HCT116 (cell line): ENCODE results near the gene TTC33. TPM values are rescaled to one million over a fixed set of nuclear protein-coding genes. Genes with fewer than 3 reads are reported as not detected.
A peak's percentile ranks its signal among the peaks of the same experiment; 100 is the strongest.

Source experiments
- ATAC-seq: fragments of 200-7000 bp; cut with Tn5 transposase; 2 replicates; pipeline ENCODE4 v1.9.1; 2020; ENCODE audit warnings: mild to moderate bottlenecking, moderate library complexity
- BruUV-seq: library from RNA; stranded (reverse); fragments of 400-500 nt; replicated peaks from 2 replicates; lab custom pipeline; 2021; lab: Mats Ljungman, UMichigan
- CTCF ChIA-PET: fragments of 300-600 bp; sonication (Branson Sonifier 250); formaldehyde crosslinking; loops from one replicate; lab custom pipeline; 2021; ENCODE audit warnings: antibody characterized with exemption; lab: Charles Lee
- POLR2A ChIA-PET: fragments of 300-600, 350-600 bp; sonication (Branson Sonifier 250); formaldehyde crosslinking; loops from one replicate; lab custom pipeline; 2021; ENCODE audit warnings: antibody characterized with exemption; lab: Charles Lee
- RAD21 ChIA-PET, 2 experiments: fragments of 300-600 bp; sonication (Branson Sonifier 250); formaldehyde crosslinking; loops; one replicate each; lab custom pipeline; 2023; ENCODE audit warnings: low total read pairs in 2 of 2; ENCODE audit not compliant: uncharacterized antibody in 2 of 2, unreplicated experiment in 2 of 2, low non-redundant PET in 1 of 2; lab: Charles Lee
- DNase-seq: peaks from one replicate; pipeline ENCODE4 v3.0.0-alpha.2; 2010; ENCODE audit warnings: low read depth, low spot score
- H2AFZ ChIP-seq: fragments of 200-600 bp; shearing (Covaris generic), sonication (generic); 2 replicates; pipeline ENCODE4 v1.6.1; 2017; ENCODE audit warnings: low read depth, mixed run types, mixed read lengths, antibody characterized with exemption, low read length; ENCODE audit not compliant: poor library complexity, severe bottlenecking
- H3K27ac ChIP-seq: 2 replicates; pipeline ENCODE4 v1.5.1; 2012; ENCODE audit warnings: low read depth, low read length
- H3K27me3 ChIP-seq: fragments of 200-600 bp; sonication (generic); 2 replicates; pipeline ENCODE4 v1.6.1; 2016; ENCODE audit warnings: mixed run types, low read length, mixed read lengths; ENCODE audit not compliant: insufficient read depth
- H3K36me3 ChIP-seq, 2 experiments: fragments of 200-500 bp in 1 of 2; fragments of 200-600 bp in 1 of 2; sonication (Bioruptor generic) in 1 of 2; sonication (generic) in 1 of 2; 2 replicates each; pipeline versions ENCODE4 v1.5.1 to v1.6.1; 2014 to 2016; ENCODE audit warnings: low read length in 2 of 2, inconsistent platforms in 1 of 2, mixed read lengths in 1 of 2, mixed run types in 1 of 2; ENCODE audit not compliant: insufficient read depth in 2 of 2, control insufficient read depth in 1 of 2
- H3K4me1 ChIP-seq, 2 experiments: fragments of 200-600 bp in 1 of 2; sonication (generic) in 1 of 2; 2 replicates each; pipeline versions ENCODE4 v1.5.1 to v1.6.1; 2012 to 2017; ENCODE audit warnings: low read length in 2 of 2, inconsistent platforms in 1 of 2, mild to moderate bottlenecking in 1 of 2, mixed read lengths in 1 of 2, mixed run types in 1 of 2, moderate library complexity in 1 of 2; ENCODE audit not compliant: insufficient read depth in 2 of 2, control insufficient read depth in 1 of 2
- H3K4me2 ChIP-seq: fragments of 200-600 bp; sonication (generic); 2 replicates; pipeline ENCODE4 v1.6.1; 2017; ENCODE audit warnings: mixed run types, low read length, mixed read lengths
- H3K4me3 ChIP-seq, 2 experiments: fragments of 200-600 bp in 1 of 2; sonication (generic) in 1 of 2; replicated peaks in 1 of 2; 2 replicates each; pipeline ENCODE4 v1.5.1; 2011 to 2016; ENCODE audit warnings: low read length in 2 of 2, control low read depth in 1 of 2, low read depth in 1 of 2, mild to moderate bottlenecking in 1 of 2, mixed read lengths in 1 of 2, mixed run types in 1 of 2
- H3K79me2 ChIP-seq: fragments of 200-600 bp; sonication (generic); 2 replicates; pipeline ENCODE4 v1.6.1; 2017; ENCODE audit warnings: mild to moderate bottlenecking, mixed run types, low read length, moderate library complexity, mixed read lengths; ENCODE audit not compliant: insufficient read depth
- H3K9ac ChIP-seq: fragments of 200-600 bp; sonication (generic); 2 replicates; pipeline ENCODE4 v1.6.1; 2016; ENCODE audit warnings: low read length, mixed read lengths
- H3K9me2 ChIP-seq: fragments of 200-600 bp; sonication (generic), shearing (Covaris generic); 2 replicates; pipeline ENCODE4 v1.6.1; 2017; ENCODE audit warnings: mixed run types, mild to moderate bottlenecking, moderate library complexity; ENCODE audit not compliant: insufficient read depth
- H3K9me3 ChIP-seq, 2 experiments: fragments of 200-500 bp in 1 of 2; fragments of 200-600 bp in 1 of 2; sonication (Bioruptor generic) in 1 of 2; sonication (generic) in 1 of 2; 2 replicates each; pipeline ENCODE4 v1.6.1; 2014 to 2017; ENCODE audit warnings: low read length in 2 of 2, mixed read lengths in 2 of 2, inconsistent platforms in 1 of 2, low read depth in 1 of 2, mild to moderate bottlenecking in 1 of 2, mixed run types in 1 of 2, moderate library complexity in 1 of 2; ENCODE audit not compliant: control insufficient read depth in 1 of 2, insufficient read depth in 1 of 2
- H4K20me1 ChIP-seq: fragments of 200-600 bp; sonication (generic), shearing (Covaris generic); 2 replicates; pipeline ENCODE4 v1.6.1; 2017; ENCODE audit warnings: mixed run types, mild to moderate bottlenecking, moderate library complexity; ENCODE audit not compliant: insufficient read depth
- CBX3 ChIP-seq: IDR thresholded peaks from 2 replicates; pipeline ENCODE4 v1.6.1; 2012; ENCODE audit warnings: low read depth
- CEBPB ChIP-seq: IDR thresholded peaks from 2 replicates; pipeline ENCODE4 v1.6.1; 2012; ENCODE audit warnings: low read depth
- EGR1 ChIP-seq: IDR thresholded peaks from 2 replicates; pipeline ENCODE4 v1.6.1; 2012; ENCODE audit warnings: low read depth
- EZH2 ChIP-seq: fragments of 200-600 bp; sonication (generic); IDR thresholded peaks from 2 replicates; pipeline ENCODE4 v1.6.1; 2017; ENCODE audit warnings: antibody characterized with exemption, mixed run types
- EZH2phosphoT487 ChIP-seq: fragments of 200-600 bp; IDR thresholded peaks from 2 replicates; pipeline ENCODE4 v1.6.1; 2018; ENCODE audit warnings: antibody characterized with exemption, borderline replicate concordance
- FOSL1 ChIP-seq: IDR thresholded peaks from 2 replicates; pipeline ENCODE4 v1.6.1; 2012; ENCODE audit warnings: low read depth
- JUND ChIP-seq: IDR thresholded peaks from 2 replicates; pipeline ENCODE4 v1.6.1; 2012
- POLR2A ChIP-seq: IDR thresholded peaks from 2 replicates; pipeline ENCODE4 v1.7.0; 2011; ENCODE audit warnings: borderline replicate concordance; ENCODE audit not compliant: insufficient read depth, insufficient read length; ENCODE audit errors: extremely low read depth
- SIN3A ChIP-seq: IDR thresholded peaks from 2 replicates; pipeline ENCODE4 v1.6.1; 2012; ENCODE audit warnings: low read depth
- SP1 ChIP-seq: IDR thresholded peaks from 2 replicates; pipeline ENCODE4 v1.6.1; 2012; ENCODE audit warnings: low read depth
- YY1 ChIP-seq: IDR thresholded peaks from 2 replicates; pipeline ENCODE4 v1.6.1; 2011; ENCODE audit warnings: low read length, low read depth, moderate library complexity, mild to moderate bottlenecking; ENCODE audit not compliant: insufficient replicate concordance; ENCODE audit errors: extremely low read depth
- ZFX ChIP-seq: fragments of 450-650 bp; IDR thresholded peaks from 2 replicates; pipeline ENCODE4 v1.6.1; 2017
- ZNF274 ChIP-seq: fragments of 200-500 bp; sonication (Bioruptor generic); IDR thresholded peaks from 2 replicates; pipeline ENCODE4 v1.6.1; 2014; ENCODE audit warnings: mild to moderate bottlenecking, low read depth, low read length, inconsistent platforms
- intact Hi-C: fragments of 100-400 bp; cut with micrococcal nuclease; formaldehyde crosslinking; loops from 2 replicates; pipeline ENCODE4 v1.10.0; 2022
- total RNA-seq: library from RNA; stranded (reverse); gene quantifications from one replicate; pipeline ENCODE4 v1.2.1, GENCODE V29; 2021; ENCODE audit not compliant: unreplicated experiment
- TF ChIP-seq, protein P1 (sequence below), 3 experiments: fragments of 200-600 bp in 1 of 3; sonication (generic) in 1 of 3; IDR thresholded peaks in 2 of 3; conservative IDR thresholded peaks in 1 of 3; 2 replicates each; pipeline ENCODE4 v1.5.1; 2012 to 2017; ENCODE audit warnings: low read depth in 2 of 3, low read length in 2 of 3, antibody characterized with exemption in 1 of 3, borderline replicate concordance in 1 of 3, control low read depth in 1 of 3, mild to moderate bottlenecking in 1 of 3, mixed read lengths in 1 of 3, mixed run types in 1 of 3, moderate library complexity in 1 of 3; ENCODE audit not compliant: insufficient read depth in 1 of 3
- TF ChIP-seq, protein P2 (sequence below): IDR thresholded peaks from 2 replicates; pipeline ENCODE4 v1.6.1; 2012
- TF ChIP-seq, protein P3 (sequence below): IDR thresholded peaks from 2 replicates; pipeline ENCODE4 v1.6.1; 2012; ENCODE audit warnings: low read depth
- TF ChIP-seq, protein P4 (sequence below): IDR thresholded peaks from 2 replicates; pipeline ENCODE4 v1.6.1; 2011; ENCODE audit warnings: mild to moderate bottlenecking, low read length, moderate library complexity; ENCODE audit not compliant: insufficient replicate concordance; ENCODE audit errors: extremely low read depth

TTC33 gene
- total RNA-seq, 1 experiment from 2014 or later: 14.5 TPM

DNA sequence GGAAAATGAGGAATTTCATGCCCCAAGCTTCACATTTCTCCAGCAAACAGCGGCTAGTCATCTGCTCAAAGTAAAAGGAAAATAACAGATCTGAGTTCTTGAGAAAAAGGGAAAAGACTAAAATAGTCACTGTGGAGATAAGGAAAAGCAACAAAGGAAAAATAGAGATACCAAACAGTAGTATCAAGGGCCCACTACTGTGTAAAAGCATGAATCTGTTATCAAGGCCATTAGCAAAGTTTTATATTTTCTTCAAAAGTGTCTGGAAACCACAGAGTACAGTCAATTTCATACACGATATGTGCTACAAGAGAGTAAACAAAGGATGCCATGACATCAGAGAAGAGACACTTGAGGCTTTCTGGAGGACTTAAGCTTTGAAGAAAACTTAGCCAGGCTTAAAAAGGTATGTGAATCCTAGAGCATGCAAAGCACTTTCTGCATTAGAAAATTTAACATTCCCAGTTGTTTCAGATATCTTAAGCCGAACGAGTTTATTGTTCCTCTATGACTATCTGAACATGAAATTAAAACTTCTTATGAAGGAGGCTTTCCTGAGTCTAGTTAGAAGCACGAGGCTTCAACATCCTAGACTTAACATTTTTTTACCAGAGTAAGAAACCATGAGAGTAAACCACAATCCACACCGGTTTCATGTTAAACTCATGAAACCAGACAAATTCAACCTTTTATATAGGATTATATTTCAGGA is 1.2 kb downstream of the TTC33 start:
- ChIA-PET POLR2A (no interaction called here), RAD21 (interaction anchor here in 1 of 2 experiments (0.6 kb wide), 1 partner anchor 75 kb away, joined by 3 read pairs; no protein-coding TSS in a partner anchor), CTCF (no interaction called here)
- no peak for DNase-seq
- H3K27me3 ChIP-seq: no peaks in the 10 kb centered on the region
- no peak for ATAC-seq
- peaks cover 26% of the 10 kb centered on the region for H3K79me2 ChIP-seq
- H3K9me3 ChIP-seq: no peaks in the 10 kb centered on the region
- peaks cover 4 to 15% of the 10 kb centered on the region in 2 experiments; a peak in 3 of 4 replicates for H3K4me1 ChIP-seq
- no peak for TF ChIP-seq JUND
- no peak for TF ChIP-seq SP1
- no peak for TF ChIP-seq EGR1
- TF ChIP-seq, protein P1, sequence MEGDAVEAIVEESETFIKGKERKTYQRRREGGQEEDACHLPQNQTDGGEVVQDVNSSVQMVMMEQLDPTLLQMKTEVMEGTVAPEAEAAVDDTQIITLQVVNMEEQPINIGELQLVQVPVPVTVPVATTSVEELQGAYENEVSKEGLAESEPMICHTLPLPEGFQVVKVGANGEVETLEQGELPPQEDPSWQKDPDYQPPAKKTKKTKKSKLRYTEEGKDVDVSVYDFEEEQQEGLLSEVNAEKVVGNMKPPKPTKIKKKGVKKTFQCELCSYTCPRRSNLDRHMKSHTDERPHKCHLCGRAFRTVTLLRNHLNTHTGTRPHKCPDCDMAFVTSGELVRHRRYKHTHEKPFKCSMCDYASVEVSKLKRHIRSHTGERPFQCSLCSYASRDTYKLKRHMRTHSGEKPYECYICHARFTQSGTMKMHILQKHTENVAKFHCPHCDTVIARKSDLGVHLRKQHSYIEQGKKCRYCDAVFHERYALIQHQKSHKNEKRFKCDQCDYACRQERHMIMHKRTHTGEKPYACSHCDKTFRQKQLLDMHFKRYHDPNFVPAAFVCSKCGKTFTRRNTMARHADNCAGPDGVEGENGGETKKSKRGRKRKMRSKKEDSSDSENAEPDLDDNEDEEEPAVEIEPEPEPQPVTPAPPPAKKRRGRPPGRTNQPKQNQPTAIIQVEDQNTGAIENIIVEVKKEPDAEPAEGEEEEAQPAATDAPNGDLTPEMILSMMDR (IDR thresholded peaks at IDR 0.05 in 2 of 3, conservative IDR thresholded peaks at IDR 0.05 in 1 of 3; ENCODE audit: borderline replicate concordance in 1 of 3, insufficient read depth in 1 of 3, low read depth in 2 of 3, low read length in 2 of 3): no peak
- TF ChIP-seq, protein P2, sequence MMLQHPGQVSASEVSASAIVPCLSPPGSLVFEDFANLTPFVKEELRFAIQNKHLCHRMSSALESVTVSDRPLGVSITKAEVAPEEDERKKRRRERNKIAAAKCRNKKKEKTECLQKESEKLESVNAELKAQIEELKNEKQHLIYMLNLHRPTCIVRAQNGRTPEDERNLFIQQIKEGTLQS: no peak
- no peak for TF ChIP-seq ZNF274
- no peak for TF ChIP-seq SIN3A
- no peak for TF ChIP-seq CBX3
- no peak for TF ChIP-seq EZH2phosphoT487
- no peak for TF ChIP-seq ZFX
- TF ChIP-seq, protein P3, sequence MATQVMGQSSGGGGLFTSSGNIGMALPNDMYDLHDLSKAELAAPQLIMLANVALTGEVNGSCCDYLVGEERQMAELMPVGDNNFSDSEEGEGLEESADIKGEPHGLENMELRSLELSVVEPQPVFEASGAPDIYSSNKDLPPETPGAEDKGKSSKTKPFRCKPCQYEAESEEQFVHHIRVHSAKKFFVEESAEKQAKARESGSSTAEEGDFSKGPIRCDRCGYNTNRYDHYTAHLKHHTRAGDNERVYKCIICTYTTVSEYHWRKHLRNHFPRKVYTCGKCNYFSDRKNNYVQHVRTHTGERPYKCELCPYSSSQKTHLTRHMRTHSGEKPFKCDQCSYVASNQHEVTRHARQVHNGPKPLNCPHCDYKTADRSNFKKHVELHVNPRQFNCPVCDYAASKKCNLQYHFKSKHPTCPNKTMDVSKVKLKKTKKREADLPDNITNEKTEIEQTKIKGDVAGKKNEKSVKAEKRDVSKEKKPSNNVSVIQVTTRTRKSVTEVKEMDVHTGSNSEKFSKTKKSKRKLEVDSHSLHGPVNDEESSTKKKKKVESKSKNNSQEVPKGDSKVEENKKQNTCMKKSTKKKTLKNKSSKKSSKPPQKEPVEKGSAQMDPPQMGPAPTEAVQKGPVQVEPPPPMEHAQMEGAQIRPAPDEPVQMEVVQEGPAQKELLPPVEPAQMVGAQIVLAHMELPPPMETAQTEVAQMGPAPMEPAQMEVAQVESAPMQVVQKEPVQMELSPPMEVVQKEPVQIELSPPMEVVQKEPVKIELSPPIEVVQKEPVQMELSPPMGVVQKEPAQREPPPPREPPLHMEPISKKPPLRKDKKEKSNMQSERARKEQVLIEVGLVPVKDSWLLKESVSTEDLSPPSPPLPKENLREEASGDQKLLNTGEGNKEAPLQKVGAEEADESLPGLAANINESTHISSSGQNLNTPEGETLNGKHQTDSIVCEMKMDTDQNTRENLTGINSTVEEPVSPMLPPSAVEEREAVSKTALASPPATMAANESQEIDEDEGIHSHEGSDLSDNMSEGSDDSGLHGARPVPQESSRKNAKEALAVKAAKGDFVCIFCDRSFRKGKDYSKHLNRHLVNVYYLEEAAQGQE: no peak
- TF ChIP-seq EZH2: no peak
- no peak for TF ChIP-seq CEBPB
- no peak for TF ChIP-seq FOSL1
- TF ChIP-seq POLR2A: no peak
- TF ChIP-seq, protein P4, sequence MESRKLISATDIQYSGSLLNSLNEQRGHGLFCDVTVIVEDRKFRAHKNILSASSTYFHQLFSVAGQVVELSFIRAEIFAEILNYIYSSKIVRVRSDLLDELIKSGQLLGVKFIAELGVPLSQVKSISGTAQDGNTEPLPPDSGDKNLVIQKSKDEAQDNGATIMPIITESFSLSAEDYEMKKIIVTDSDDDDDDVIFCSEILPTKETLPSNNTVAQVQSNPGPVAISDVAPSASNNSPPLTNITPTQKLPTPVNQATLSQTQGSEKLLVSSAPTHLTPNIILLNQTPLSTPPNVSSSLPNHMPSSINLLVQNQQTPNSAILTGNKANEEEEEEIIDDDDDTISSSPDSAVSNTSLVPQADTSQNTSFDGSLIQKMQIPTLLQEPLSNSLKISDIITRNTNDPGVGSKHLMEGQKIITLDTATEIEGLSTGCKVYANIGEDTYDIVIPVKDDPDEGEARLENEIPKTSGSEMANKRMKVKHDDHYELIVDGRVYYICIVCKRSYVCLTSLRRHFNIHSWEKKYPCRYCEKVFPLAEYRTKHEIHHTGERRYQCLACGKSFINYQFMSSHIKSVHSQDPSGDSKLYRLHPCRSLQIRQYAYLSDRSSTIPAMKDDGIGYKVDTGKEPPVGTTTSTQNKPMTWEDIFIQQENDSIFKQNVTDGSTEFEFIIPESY: no peak
- TF ChIP-seq YY1: no peak
- H3K4me3 ChIP-seq: peak overlapping the region; percentile 90 to 91
- TSS peak; percentile 39 for BruUV-seq
- H3K36me3 ChIP-seq: no peaks in the 10 kb centered on the region; a peak in 1 of 4 replicates
- peak overlapping the region; percentile 78 for H3K9ac ChIP-seq
- peak overlapping the region; percentile 84 for H3K4me2 ChIP-seq
- H3K27ac ChIP-seq: peak overlapping the region; percentile 75; the same call in 1 of the 2 replicates
- H4K20me1 ChIP-seq: no peaks in the 10 kb centered on the region
- H3K9me2 ChIP-seq: no peaks in the 10 kb centered on the region
- no peak overlapping the region for H2AFZ ChIP-seq
- intact Hi-C loops: loop anchor here (1.0 to 2.0 kb wide), 2 partner anchors 44 to 124 kb away; partner anchors contain the start of gene PRKAA1
